H1 (cell line): ENCODE measurements around the gene GCH1. TPM values are rescaled to one million over a fixed set of nuclear protein-coding genes. Genes with fewer than 3 reads are reported as not detected.

Source experiments
- BACH1 ChIP-seq: IDR thresholded peaks from 2 replicates; pipeline ENCODE4 v1.6.1; 2012; ENCODE audit warnings: low read length, improper control_type of control experiment
- BCL11A ChIP-seq, 2 experiments: IDR thresholded peaks; one replicate each; pipeline ENCODE4 v1.6.1; 2011; ENCODE audit warnings: low read depth in 2 of 2, low read length in 2 of 2, mild to moderate bottlenecking in 2 of 2
- CEBPB ChIP-seq: IDR thresholded peaks from 2 replicates; pipeline ENCODE4 v1.6.1; 2012; ENCODE audit warnings: low read depth, low read length
- EZH2 ChIP-seq: fragments of 200-600 bp; sonication (generic); IDR thresholded peaks from 2 replicates; pipeline ENCODE4 v1.7.1; 2012; ENCODE audit warnings: low read depth, mild to moderate bottlenecking, moderate library complexity, low read length, inconsistent platforms; ENCODE audit not compliant: severe bottlenecking
- GTF2F1 ChIP-seq: IDR thresholded peaks from 2 replicates; pipeline ENCODE4 v1.6.1; 2012; ENCODE audit warnings: low read depth, low read length, improper control_type of control experiment, borderline replicate concordance
- POLR2AphosphoS5 ChIP-seq: IDR thresholded peaks from 2 replicates; pipeline ENCODE4 v1.6.1; 2011; ENCODE audit warnings: low read depth, low read length
- RFX5 ChIP-seq: IDR thresholded peaks from 2 replicates; pipeline ENCODE4 v1.6.1; 2011; ENCODE audit warnings: low read depth, low read length, improper control_type of control experiment, borderline replicate concordance
- TAF7 ChIP-seq: optimal IDR thresholded peaks from 2 replicates; pipeline ENCODE3; 2011; ENCODE audit warnings: low read depth, mild to moderate bottlenecking, inconsistent platforms, low read length, moderate library complexity, borderline replicate concordance
- polyA plus RNA-seq, 7 experiments: library from polyadenylated mRNA; depleted of rRNA in 3 of 7; stranded (reverse) in 5 of 7; unstranded in 2 of 7; fragments of >200 nt in 5 of 7; fragments of 200-250 nt in 2 of 7; gene quantifications; 1 replicate in 5 of 7; 2 replicates in 1 of 7; 4 replicates in 1 of 7; pipeline versions ENCODE4 v1.2.1 to v1.2.3, GENCODE V29; 2011 to 2013; ENCODE audit warnings: missing spikeins in 2 of 7, mixed read lengths in 2 of 7
- total RNA-seq: library from RNA; stranded (reverse); fragmentation: NEBNext Ultra II Directional; extraction: Animal tissue kit (Norgen Biotek cat#: 25700); gene quantifications from 2 replicates; pipeline ENCODE4 v1.2.1, GENCODE V29; 2021
- TF ChIP-seq, protein P1 (sequence below): fragments of 300-600 bp; sonication (generic); IDR thresholded peaks from 2 replicates; pipeline ENCODE4 v1.7.1; 2012; ENCODE audit warnings: low read length, moderate library complexity, mild to moderate bottlenecking, inconsistent platforms; ENCODE audit not compliant: insufficient replicate concordance
- TF ChIP-seq, protein P2 (sequence below): IDR thresholded peaks from 2 replicates; pipeline ENCODE4 v1.6.1; 2012; ENCODE audit warnings: inconsistent platforms

The GCH1 gene
- total and polyA plus RNA-seq, 2 of the 8 experiments (the other 6 are each of a cell fraction or from before 2014, with no cell fraction given): 7.3 to 7.9 TPM

- TF ChIP-seq, protein P1, sequence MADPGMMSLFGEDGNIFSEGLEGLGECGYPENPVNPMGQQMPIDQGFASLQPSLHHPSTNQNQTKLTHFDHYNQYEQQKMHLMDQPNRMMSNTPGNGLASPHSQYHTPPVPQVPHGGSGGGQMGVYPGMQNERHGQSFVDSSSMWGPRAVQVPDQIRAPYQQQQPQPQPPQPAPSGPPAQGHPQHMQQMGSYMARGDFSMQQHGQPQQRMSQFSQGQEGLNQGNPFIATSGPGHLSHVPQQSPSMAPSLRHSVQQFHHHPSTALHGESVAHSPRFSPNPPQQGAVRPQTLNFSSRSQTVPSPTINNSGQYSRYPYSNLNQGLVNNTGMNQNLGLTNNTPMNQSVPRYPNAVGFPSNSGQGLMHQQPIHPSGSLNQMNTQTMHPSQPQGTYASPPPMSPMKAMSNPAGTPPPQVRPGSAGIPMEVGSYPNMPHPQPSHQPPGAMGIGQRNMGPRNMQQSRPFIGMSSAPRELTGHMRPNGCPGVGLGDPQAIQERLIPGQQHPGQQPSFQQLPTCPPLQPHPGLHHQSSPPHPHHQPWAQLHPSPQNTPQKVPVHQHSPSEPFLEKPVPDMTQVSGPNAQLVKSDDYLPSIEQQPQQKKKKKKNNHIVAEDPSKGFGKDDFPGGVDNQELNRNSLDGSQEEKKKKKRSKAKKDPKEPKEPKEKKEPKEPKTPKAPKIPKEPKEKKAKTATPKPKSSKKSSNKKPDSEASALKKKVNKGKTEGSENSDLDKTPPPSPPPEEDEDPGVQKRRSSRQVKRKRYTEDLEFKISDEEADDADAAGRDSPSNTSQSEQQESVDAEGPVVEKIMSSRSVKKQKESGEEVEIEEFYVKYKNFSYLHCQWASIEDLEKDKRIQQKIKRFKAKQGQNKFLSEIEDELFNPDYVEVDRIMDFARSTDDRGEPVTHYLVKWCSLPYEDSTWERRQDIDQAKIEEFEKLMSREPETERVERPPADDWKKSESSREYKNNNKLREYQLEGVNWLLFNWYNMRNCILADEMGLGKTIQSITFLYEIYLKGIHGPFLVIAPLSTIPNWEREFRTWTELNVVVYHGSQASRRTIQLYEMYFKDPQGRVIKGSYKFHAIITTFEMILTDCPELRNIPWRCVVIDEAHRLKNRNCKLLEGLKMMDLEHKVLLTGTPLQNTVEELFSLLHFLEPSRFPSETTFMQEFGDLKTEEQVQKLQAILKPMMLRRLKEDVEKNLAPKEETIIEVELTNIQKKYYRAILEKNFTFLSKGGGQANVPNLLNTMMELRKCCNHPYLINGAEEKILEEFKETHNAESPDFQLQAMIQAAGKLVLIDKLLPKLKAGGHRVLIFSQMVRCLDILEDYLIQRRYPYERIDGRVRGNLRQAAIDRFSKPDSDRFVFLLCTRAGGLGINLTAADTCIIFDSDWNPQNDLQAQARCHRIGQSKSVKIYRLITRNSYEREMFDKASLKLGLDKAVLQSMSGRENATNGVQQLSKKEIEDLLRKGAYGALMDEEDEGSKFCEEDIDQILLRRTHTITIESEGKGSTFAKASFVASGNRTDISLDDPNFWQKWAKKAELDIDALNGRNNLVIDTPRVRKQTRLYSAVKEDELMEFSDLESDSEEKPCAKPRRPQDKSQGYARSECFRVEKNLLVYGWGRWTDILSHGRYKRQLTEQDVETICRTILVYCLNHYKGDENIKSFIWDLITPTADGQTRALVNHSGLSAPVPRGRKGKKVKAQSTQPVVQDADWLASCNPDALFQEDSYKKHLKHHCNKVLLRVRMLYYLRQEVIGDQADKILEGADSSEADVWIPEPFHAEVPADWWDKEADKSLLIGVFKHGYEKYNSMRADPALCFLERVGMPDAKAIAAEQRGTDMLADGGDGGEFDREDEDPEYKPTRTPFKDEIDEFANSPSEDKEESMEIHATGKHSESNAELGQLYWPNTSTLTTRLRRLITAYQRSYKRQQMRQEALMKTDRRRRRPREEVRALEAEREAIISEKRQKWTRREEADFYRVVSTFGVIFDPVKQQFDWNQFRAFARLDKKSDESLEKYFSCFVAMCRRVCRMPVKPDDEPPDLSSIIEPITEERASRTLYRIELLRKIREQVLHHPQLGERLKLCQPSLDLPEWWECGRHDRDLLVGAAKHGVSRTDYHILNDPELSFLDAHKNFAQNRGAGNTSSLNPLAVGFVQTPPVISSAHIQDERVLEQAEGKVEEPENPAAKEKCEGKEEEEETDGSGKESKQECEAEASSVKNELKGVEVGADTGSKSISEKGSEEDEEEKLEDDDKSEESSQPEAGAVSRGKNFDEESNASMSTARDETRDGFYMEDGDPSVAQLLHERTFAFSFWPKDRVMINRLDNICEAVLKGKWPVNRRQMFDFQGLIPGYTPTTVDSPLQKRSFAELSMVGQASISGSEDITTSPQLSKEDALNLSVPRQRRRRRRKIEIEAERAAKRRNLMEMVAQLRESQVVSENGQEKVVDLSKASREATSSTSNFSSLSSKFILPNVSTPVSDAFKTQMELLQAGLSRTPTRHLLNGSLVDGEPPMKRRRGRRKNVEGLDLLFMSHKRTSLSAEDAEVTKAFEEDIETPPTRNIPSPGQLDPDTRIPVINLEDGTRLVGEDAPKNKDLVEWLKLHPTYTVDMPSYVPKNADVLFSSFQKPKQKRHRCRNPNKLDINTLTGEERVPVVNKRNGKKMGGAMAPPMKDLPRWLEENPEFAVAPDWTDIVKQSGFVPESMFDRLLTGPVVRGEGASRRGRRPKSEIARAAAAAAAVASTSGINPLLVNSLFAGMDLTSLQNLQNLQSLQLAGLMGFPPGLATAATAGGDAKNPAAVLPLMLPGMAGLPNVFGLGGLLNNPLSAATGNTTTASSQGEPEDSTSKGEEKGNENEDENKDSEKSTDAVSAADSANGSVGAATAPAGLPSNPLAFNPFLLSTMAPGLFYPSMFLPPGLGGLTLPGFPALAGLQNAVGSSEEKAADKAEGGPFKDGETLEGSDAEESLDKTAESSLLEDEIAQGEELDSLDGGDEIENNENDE: no peak
- TF ChIP-seq BACH1: no peak
- no peak for TF ChIP-seq EZH2
- TF ChIP-seq, protein P2, sequence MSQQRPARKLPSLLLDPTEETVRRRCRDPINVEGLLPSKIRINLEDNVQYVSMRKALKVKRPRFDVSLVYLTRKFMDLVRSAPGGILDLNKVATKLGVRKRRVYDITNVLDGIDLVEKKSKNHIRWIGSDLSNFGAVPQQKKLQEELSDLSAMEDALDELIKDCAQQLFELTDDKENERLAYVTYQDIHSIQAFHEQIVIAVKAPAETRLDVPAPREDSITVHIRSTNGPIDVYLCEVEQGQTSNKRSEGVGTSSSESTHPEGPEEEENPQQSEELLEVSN: no peak
- no peak for TF ChIP-seq GTF2F1
- TF ChIP-seq BCL11A (IDR thresholded peaks at IDR 0.05; ENCODE audit: low read depth in 2 of 2, low read length in 2 of 2): no peak
- TF ChIP-seq CEBPB: no peak
- TF ChIP-seq TAF7: no peak
- no peak for TF ChIP-seq RFX5
- no peak for TF ChIP-seq POLR2AphosphoS5
Observed at GRCh38 chr14:54944737-54945391, 42.2 kb upstream of the GCH1 start (continued).
